Measurements from ENCODE around the gene RBMS2.

Gene RBMS2

GRCh38 chr12:56599797-56600196, 78.2 kb downstream of the RBMS2 start:
- no peak for TF ChIP-seq SIN3A (IDR thresholded peaks at IDR 0.05; ENCODE audit: borderline replicate concordance, insufficient read depth, low read length)
- TF ChIP-seq POLR2AphosphoS5 (IDR thresholded peaks at IDR 0.05; ENCODE audit: low read depth, low read length) = no peak
- TF ChIP-seq TAF1 (IDR thresholded peaks at IDR 0.05; ENCODE audit: borderline replicate concordance, insufficient read depth, low read length) = no peak
- no peak for TF ChIP-seq REST (IDR thresholded peaks at IDR 0.05; ENCODE audit: insufficient read depth in 1 of 2, low read depth in 2 of 2, low read length in 2 of 2)

- no peak for TF ChIP-seq FOXP2 (optimal IDR thresholded peaks at IDR 0.05; ENCODE audit: borderline replicate concordance, extremely low read depth, extremely low read length, insufficient read depth)
- TF ChIP-seq POLR2AphosphoS5 (IDR thresholded peaks at IDR 0.05; ENCODE audit: low read depth, low read length) = no peak
Measured at GRCh38 chr12:56600753-56601152, 79.1 kb downstream of the RBMS2 start.

GRCh38 chr12:56601503-56601902, 79.9 kb downstream of the RBMS2 start:
- TF ChIP-seq FOXP2 (optimal IDR thresholded peaks at IDR 0.05; ENCODE audit: borderline replicate concordance, extremely low read depth, extremely low read length, insufficient read depth) = no peak
- TF ChIP-seq SIN3A (IDR thresholded peaks at IDR 0.05; ENCODE audit: borderline replicate concordance, insufficient read depth, low read length) = no peak
- TF ChIP-seq TAF1 (IDR thresholded peaks at IDR 0.05; ENCODE audit: borderline replicate concordance, insufficient read depth, low read length) = no peak
- TF ChIP-seq REST (IDR thresholded peaks at IDR 0.05; ENCODE audit: insufficient read depth in 1 of 2, low read depth in 2 of 2, low read length in 2 of 2) = no peak
- no peak for TF ChIP-seq POLR2AphosphoS5 (IDR thresholded peaks at IDR 0.05; ENCODE audit: low read depth, low read length)

GRCh38 chr12:56602239-56602638, 80.6 kb downstream of the RBMS2 start:
- TF ChIP-seq POLR2AphosphoS5 (IDR thresholded peaks at IDR 0.05; ENCODE audit: low read depth, low read length) (no peak), FOXP2 (optimal IDR thresholded peaks at IDR 0.05; ENCODE audit: borderline replicate concordance, extremely low read depth, extremely low read length, insufficient read depth) (no peak), TAF1 (IDR thresholded peaks at IDR 0.05; ENCODE audit: borderline replicate concordance, insufficient read depth, low read length) (no peak), SIN3A (IDR thresholded peaks at IDR 0.05; ENCODE audit: borderline replicate concordance, insufficient read depth, low read length) (no peak), REST (IDR thresholded peaks at IDR 0.05; ENCODE audit: insufficient read depth in 1 of 2, low read depth in 2 of 2, low read length in 2 of 2) (no peak)

- TF ChIP-seq FOXP2 (optimal IDR thresholded peaks at IDR 0.05; ENCODE audit: borderline replicate concordance, extremely low read depth, extremely low read length, insufficient read depth) = no peak
- no peak for TF ChIP-seq REST (IDR thresholded peaks at IDR 0.05; ENCODE audit: insufficient read depth in 1 of 2, low read depth in 2 of 2, low read length in 2 of 2)
- TF ChIP-seq POLR2AphosphoS5 (IDR thresholded peaks at IDR 0.05; ENCODE audit: low read depth, low read length) = no peak
- no peak for TF ChIP-seq SIN3A (IDR thresholded peaks at IDR 0.05; ENCODE audit: borderline replicate concordance, insufficient read depth, low read length)
- TF ChIP-seq TAF1 (IDR thresholded peaks at IDR 0.05; ENCODE audit: borderline replicate concordance, insufficient read depth, low read length) = no peak
Measured at GRCh38 chr12:56604355-56604754, 82.7 kb downstream of the RBMS2 start.
